Colonic mucosa (tissue), 4 donors: Measurements from ENCODE around the gene TMEM164. TPM values are rescaled to one million over a fixed set of nuclear protein-coding genes. Genes with fewer than 3 reads are reported as not detected.

Experiments used
- DNase-seq: peaks from one replicate; pipeline ENCODE4 v3.0.0-alpha.2; 2020
- H3K27ac ChIP-seq: fragments of 200-600 bp; one replicate; pipeline ENCODE4 v1.8.0; 2021
- H3K27me3 ChIP-seq: fragments of 200-600 bp; one replicate; pipeline ENCODE4 v1.8.0; 2021
- H3K36me3 ChIP-seq: fragments of 200-600 bp; one replicate; pipeline ENCODE4 v1.8.0; 2021
- H3K4me1 ChIP-seq: fragments of 200-600 bp; one replicate; pipeline ENCODE4 v1.8.0; 2021; ENCODE audit warnings: mild to moderate bottlenecking
- H3K4me3 ChIP-seq: fragments of 200-600 bp; one replicate; pipeline ENCODE4 v1.8.0; 2021
- H3K9ac ChIP-seq, 2 donors: one replicate each; pipeline ENCODE4 v1.7.0; 2013; ENCODE audit warnings: control low read depth in 2 of 2, low read depth in 2 of 2, low read length in 2 of 2
- H3K9me3 ChIP-seq: fragments of 200-600 bp; one replicate; pipeline ENCODE4 v1.8.0; 2021
- intact Hi-C: fragments of 100-400 bp; cut with DNase I; formaldehyde crosslinking; loops from one replicate; pipeline ENCODE4 v1.14.1; 2022
- total RNA-seq, 2 donors: library from RNA; stranded (reverse); fragmentation: NEBNext Ultra II Directional in 1 of 2; extraction: Animal tissue kit (Norgen Biotek cat#: 25700) in 1 of 2; gene quantifications; one replicate each; pipeline ENCODE4 v1.2.1, GENCODE V29; 2021
- TF ChIP-seq, protein P1 (sequence below): fragments of 200-600 bp; IDR thresholded peaks from one replicate; pipeline ENCODE4 v1.8.0; 2022; ENCODE audit warnings: antibody characterized with exemption, mild to moderate bottlenecking
- donor health status: healthy.
- donor health status: DM: no; HTN: no; CAD: no.
- donor health status: DM: no; HTN: no; CAD: no.

Gene TMEM164
- total RNA-seq, 2 donors from 2014 or later: 57.3 to 73.1 TPM

DNA sequence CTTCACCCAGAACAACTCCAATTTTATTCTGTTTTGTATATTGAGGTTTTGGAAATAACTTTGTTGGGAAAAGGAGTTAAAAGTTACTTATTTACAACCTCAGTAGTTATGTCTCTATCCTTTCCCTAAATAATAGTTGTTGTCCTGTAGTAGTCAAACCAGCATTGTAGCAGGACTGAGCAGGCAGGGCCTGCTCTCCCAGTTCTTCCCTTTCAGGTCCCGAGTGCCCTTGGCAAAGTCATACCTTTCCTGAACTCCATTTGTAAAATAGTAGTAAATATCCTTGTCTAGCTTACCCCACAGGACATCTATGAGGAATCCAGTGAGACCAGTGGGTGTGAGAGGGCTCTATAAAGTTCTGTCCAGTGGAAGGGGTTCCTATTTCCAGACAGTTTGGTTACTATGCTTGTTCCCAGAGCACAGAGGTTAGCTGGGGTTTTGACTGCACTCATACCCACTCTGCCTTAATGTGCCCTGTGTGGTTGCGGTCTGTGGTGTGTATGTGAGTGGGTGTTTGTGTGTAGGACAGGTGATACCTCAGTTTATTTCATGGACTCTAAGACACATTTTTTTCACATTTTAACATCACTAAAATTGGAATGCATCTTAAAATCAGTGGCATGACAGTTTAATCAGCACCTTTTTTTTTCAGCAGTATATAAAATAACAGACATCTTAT is 178.7 kb downstream of the TMEM164 start:
- Histone ChIP-seq H3K9me3 (no peaks in the 10 kb centered on the region), H3K4me3 (no peak overlapping the region), H3K9ac (no peak overlapping the region), H3K4me1 (no peaks in the 10 kb centered on the region), H3K27me3 (no peaks in the 10 kb centered on the region), H3K36me3 (no peaks in the 10 kb centered on the region), H3K27ac (no peak overlapping the region)
- TF ChIP-seq, protein P1, sequence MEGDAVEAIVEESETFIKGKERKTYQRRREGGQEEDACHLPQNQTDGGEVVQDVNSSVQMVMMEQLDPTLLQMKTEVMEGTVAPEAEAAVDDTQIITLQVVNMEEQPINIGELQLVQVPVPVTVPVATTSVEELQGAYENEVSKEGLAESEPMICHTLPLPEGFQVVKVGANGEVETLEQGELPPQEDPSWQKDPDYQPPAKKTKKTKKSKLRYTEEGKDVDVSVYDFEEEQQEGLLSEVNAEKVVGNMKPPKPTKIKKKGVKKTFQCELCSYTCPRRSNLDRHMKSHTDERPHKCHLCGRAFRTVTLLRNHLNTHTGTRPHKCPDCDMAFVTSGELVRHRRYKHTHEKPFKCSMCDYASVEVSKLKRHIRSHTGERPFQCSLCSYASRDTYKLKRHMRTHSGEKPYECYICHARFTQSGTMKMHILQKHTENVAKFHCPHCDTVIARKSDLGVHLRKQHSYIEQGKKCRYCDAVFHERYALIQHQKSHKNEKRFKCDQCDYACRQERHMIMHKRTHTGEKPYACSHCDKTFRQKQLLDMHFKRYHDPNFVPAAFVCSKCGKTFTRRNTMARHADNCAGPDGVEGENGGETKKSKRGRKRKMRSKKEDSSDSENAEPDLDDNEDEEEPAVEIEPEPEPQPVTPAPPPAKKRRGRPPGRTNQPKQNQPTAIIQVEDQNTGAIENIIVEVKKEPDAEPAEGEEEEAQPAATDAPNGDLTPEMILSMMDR: no peak
- intact Hi-C loops: no loop called here
- no peak for DNase-seq

DNA sequence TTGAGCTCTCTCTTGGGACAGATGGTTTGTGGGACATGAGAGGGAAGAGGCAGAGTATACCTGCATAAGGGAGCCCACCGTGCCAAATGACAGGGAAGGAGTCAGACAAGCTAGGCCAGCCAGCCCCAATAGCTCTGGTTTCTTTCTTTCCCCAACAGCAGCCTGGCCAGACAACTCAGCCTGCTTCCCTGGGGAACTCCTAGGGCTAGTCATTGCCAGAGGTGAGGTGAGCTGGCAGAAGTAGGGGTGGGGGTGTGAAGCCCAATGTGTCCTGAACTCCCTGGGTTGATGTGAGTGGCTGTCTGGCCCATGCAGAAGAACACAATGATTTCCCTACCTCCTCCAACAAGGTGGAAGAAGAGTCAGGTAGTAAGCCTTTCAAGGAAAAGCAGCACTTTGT is 179.4 kb downstream of the TMEM164 start:
- TF ChIP-seq, protein P1: no peak
- Histone ChIP-seq H3K27ac (no peak overlapping the region), H3K9ac (no peak overlapping the region), H3K4me1 (no peaks in the 10 kb centered on the region), H3K27me3 (no peaks in the 10 kb centered on the region), H3K36me3 (no peaks in the 10 kb centered on the region), H3K4me3 (no peak overlapping the region), H3K9me3 (no peaks in the 10 kb centered on the region)
- intact Hi-C loops: no loop called here
- DNase-seq: no peak

DNA sequence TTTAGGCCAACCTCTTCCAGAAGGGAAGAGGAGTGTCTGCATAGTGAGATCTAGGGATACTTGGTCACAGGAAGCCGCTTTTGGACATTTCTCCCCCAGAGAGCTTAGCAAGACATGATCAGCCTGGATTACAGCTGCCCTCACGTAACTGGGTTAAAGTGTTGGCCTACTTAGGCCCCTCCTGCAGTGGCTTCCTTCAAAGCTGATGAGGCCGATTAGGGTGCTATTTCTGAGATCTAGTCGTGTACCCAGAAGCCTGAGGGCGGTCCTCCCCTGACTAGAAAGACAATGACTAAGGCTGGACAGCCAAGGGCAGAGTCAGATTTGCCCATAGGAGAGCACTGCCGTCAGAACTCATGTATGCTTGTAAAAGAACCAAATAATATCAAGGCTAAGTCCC is 180.0 kb downstream of the TMEM164 start:
- H3K9ac ChIP-seq: no peak overlapping the region
- TF ChIP-seq, protein P1: no peak
- no peak for DNase-seq
- H3K9me3 ChIP-seq: no peaks in the 10 kb centered on the region
- H3K27me3 ChIP-seq: no peaks in the 10 kb centered on the region
- intact Hi-C loops: no loop called here
- H3K4me1 ChIP-seq: no peaks in the 10 kb centered on the region
- no peak overlapping the region for H3K27ac ChIP-seq
- H3K36me3 ChIP-seq: no peaks in the 10 kb centered on the region
- no peak overlapping the region for H3K4me3 ChIP-seq

DNA sequence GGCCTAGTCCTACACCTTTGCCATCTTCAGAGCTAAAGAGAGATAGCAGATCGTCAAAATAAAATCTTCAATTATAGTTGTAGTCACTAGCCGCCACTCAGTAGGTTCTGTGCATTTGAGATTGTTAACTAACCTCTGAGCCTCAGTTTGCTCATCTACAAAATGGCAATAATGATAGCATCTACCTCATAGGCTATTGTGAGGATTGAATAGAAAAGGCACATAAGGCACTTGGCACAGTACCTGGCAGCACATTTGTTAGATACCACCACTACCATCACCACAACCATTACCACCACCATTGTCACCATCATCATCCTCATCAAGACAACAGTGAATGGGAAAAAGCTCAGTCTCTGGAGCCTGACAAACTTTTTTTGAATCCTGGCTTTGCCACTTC is 180.4 kb downstream of the TMEM164 start:
- intact Hi-C loops: no loop called here
- TF ChIP-seq, protein P1: no peak

DNA sequence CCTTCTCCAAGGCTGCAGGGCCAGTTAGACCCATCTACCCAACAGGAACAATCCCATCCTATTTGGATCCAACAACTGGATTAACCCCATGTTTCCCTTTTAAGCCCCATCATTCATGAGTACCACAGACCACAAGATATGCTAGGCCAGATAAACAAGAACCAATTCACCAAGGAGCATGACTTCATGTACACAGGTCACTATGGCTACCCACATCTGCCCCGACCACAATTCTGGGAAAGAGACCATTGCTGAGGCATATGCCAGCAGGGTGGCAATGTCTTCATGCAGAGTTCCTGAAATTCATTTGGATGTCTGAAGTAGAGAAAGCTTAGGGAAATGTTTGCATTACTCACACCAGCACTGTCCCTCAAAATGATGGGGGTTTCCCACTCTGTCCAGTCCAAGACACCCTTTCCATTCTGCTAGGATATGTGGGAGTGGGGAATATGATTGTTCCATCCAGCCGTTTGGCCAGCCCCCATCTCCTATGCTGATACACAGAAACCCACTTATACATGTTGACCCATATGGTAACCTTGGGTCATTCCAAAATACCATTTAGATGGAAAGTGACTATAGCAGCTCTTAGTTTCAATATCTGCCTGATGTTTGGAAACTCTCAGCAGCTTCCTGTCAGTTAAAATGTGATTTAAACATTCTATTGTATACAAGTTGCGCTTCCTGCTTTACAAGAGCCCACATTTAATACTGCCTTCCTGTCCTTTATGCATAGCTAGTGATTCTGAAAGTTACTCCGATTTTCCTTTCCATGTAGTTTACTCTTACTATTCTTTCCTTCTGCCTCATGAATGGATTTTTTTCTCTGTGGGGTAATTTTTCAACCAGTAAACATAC is 186.0 kb downstream of the TMEM164 start:
- Histone ChIP-seq H3K9me3 (no peaks in the 10 kb centered on the region), H3K4me3 (no peak overlapping the region), H3K9ac (no peak overlapping the region), H3K27ac (no peak overlapping the region), H3K4me1 (no peaks in the 10 kb centered on the region), H3K27me3 (no peaks in the 10 kb centered on the region), H3K36me3 (no peaks in the 10 kb centered on the region)
- intact Hi-C loops: no loop called here
- DNase-seq: no peak
- TF ChIP-seq, protein P1: no peak

More for the DNA sequence above, 180.4 kb downstream of the TMEM164 start:
- Histone ChIP-seq H3K4me1 (no peaks in the 10 kb centered on the region), H3K27ac (no peak overlapping the region), H3K27me3 (no peaks in the 10 kb centered on the region), H3K9ac (no peak overlapping the region), H3K9me3 (no peaks in the 10 kb centered on the region), H3K4me3 (no peak overlapping the region), H3K36me3 (no peaks in the 10 kb centered on the region)
- DNase-seq: no peak
